Mesothelial cell of epicardium (in vitro differentiated cells): ENCODE results near the gene ZDHHC17. TPM values are rescaled to one million over a fixed set of nuclear protein-coding genes. Genes with fewer than 3 reads are reported as not detected.

Source experiments
- DNase-seq, 2 experiments: peaks; one replicate each; pipeline ENCODE4 v3.0.0; 2021; ENCODE audit warnings: low spot score in 2 of 2; ENCODE audit not compliant: unreplicated experiment in 2 of 2
- H3K27ac Mint-ChIP-seq: 2 replicates; pipeline ENCODE4 v1.8.0; 2021; ENCODE audit warnings: mixed read lengths
- H3K27me3 Mint-ChIP-seq: 2 replicates; pipeline ENCODE4 v1.8.0; 2021; ENCODE audit warnings: low read depth, mixed read lengths
- H3K36me3 Mint-ChIP-seq: 2 replicates; pipeline ENCODE4 v1.8.0; 2021; ENCODE audit warnings: mixed read lengths
- H3K4me1 Mint-ChIP-seq: 2 replicates; pipeline ENCODE4 v1.8.0; 2021; ENCODE audit warnings: mixed read lengths
- H3K4me3 Mint-ChIP-seq: 2 replicates; pipeline ENCODE4 v1.8.0; 2021; ENCODE audit warnings: mild to moderate bottlenecking, moderate library complexity, mixed read lengths
- H3K9me3 Mint-ChIP-seq: 2 replicates; pipeline ENCODE4 v1.8.0; 2021; ENCODE audit warnings: mixed read lengths
- total RNA-seq: library from RNA; stranded (reverse); gene quantifications from 3 replicates; pipeline ENCODE4 v1.2.1, GENCODE V29; 2021
- TF ChIP-seq, protein P1 (sequence below): fragments of 200-600 bp; sonication (generic); IDR thresholded peaks from one replicate; pipeline ENCODE4 v1.5.0; 2021; ENCODE audit warnings: antibody characterized with exemption; ENCODE audit not compliant: unreplicated experiment

ZDHHC17 gene, protein sequence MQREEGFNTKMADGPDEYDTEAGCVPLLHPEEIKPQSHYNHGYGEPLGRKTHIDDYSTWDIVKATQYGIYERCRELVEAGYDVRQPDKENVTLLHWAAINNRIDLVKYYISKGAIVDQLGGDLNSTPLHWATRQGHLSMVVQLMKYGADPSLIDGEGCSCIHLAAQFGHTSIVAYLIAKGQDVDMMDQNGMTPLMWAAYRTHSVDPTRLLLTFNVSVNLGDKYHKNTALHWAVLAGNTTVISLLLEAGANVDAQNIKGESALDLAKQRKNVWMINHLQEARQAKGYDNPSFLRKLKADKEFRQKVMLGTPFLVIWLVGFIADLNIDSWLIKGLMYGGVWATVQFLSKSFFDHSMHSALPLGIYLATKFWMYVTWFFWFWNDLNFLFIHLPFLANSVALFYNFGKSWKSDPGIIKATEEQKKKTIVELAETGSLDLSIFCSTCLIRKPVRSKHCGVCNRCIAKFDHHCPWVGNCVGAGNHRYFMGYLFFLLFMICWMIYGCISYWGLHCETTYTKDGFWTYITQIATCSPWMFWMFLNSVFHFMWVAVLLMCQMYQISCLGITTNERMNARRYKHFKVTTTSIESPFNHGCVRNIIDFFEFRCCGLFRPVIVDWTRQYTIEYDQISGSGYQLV
- 61.7 to 66.4 TPM (median 65.5 TPM) in 3 replicates for total RNA-seq

DNA sequence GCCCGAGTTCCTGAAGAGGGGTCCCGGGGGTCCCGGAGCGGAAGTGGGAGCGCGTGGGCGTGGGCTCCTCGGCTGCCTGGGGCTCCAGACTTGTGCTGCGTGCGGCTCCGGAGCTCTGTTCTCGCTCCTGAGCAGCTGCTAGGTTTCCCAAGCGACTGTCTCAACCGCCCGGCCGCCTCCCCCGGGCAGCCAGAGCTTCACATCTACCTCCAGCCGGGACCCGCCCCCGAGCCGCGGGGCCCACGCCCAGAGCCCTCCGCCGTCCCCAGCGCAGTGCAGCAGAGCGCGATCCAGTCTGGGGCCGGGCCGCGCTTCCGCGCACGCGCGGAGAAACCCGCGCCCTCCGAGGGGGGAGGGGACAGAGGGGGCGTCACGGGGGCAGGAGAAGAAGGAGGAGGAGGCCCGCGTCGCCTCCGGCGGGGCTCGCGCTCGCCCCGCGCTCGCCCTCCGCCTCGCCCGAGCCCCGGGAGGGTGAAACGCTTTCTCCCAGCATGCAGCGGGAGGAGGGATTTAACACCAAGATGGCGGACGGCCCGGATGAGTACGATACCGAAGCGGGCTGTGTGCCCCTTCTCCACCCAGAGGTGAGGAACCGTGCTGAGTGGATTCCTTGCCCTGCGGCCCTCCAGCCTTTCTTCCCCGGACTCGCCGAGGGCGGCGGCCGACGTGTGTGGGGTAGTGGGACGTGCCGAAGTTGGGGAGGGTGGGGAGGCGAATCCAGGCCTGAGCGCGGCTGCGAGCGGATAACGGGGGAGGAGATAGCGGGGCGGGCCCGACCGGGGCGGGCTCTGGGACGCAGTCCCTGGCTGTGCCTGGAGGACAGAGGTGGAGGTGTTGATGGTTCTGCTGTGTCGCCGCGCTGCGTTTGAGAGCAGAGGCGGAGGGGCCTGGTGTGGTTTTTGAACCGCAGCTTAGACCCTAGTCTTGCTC is at the start of gene ZDHHC17:
TSS of gene ZDHHC17 (plus strand) at position 370 of the 930 bp plus-strand sequence. CDS start at position 492, 122 bp downstream.
- DNase-seq: peak; percentile 91 to 97
- peak within 1 kb of the TSS; percentile 95 for H3K4me3 Mint-ChIP-seq
- H3K27me3 Mint-ChIP-seq: no peaks in the 10 kb centered on the region
- TF ChIP-seq, protein P1, sequence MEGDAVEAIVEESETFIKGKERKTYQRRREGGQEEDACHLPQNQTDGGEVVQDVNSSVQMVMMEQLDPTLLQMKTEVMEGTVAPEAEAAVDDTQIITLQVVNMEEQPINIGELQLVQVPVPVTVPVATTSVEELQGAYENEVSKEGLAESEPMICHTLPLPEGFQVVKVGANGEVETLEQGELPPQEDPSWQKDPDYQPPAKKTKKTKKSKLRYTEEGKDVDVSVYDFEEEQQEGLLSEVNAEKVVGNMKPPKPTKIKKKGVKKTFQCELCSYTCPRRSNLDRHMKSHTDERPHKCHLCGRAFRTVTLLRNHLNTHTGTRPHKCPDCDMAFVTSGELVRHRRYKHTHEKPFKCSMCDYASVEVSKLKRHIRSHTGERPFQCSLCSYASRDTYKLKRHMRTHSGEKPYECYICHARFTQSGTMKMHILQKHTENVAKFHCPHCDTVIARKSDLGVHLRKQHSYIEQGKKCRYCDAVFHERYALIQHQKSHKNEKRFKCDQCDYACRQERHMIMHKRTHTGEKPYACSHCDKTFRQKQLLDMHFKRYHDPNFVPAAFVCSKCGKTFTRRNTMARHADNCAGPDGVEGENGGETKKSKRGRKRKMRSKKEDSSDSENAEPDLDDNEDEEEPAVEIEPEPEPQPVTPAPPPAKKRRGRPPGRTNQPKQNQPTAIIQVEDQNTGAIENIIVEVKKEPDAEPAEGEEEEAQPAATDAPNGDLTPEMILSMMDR: no peak
- peak within 1 kb of the TSS; percentile 99 for H3K27ac Mint-ChIP-seq
- peaks cover 25% of the 10 kb centered on the region for H3K4me1 Mint-ChIP-seq
- peaks cover 6% of the 10 kb centered on the region for H3K9me3 Mint-ChIP-seq
- no peaks in the 10 kb centered on the region for H3K36me3 Mint-ChIP-seq

GRCh38 chr12:76714415-76714814 is 49.5 kb upstream of the ZDHHC17 start:
- Mint-ChIP-seq H3K36me3 (no peaks in the 10 kb centered on the region), H3K9me3 (peaks cover 7% of the 10 kb centered on the region), H3K4me1 (peaks cover 28% of the 10 kb centered on the region), H3K27me3 (no peaks in the 10 kb centered on the region), H3K4me3 (no peak overlapping the region), H3K27ac (no peak overlapping the region)
- TF ChIP-seq, protein P1: no peak
- DNase-seq: no peak

- Mint-ChIP-seq H3K4me1 (peaks cover 32% of the 10 kb centered on the region), H3K4me3 (no peak overlapping the region), H3K9me3 (peaks cover 7% of the 10 kb centered on the region), H3K36me3 (no peaks in the 10 kb centered on the region), H3K27ac (no peak overlapping the region), H3K27me3 (no peaks in the 10 kb centered on the region)
- TF ChIP-seq, protein P1: no peak
- no peak for DNase-seq
These were observed 49.1 kb upstream of the ZDHHC17 start for GRCh38 chr12:76714861-76715260.

GRCh38 chr12:76715332-76715731 is 48.6 kb upstream of the ZDHHC17 start:
- no peaks in the 10 kb centered on the region for H3K36me3 Mint-ChIP-seq
- no peak overlapping the region for H3K27ac Mint-ChIP-seq
- H3K4me3 Mint-ChIP-seq: no peak overlapping the region
- DNase-seq: no peak
- peaks cover 36% of the 10 kb centered on the region for H3K4me1 Mint-ChIP-seq
- TF ChIP-seq, protein P1: no peak
- H3K9me3 Mint-ChIP-seq: peaks cover 9% of the 10 kb centered on the region
- H3K27me3 Mint-ChIP-seq: no peaks in the 10 kb centered on the region

DNA sequence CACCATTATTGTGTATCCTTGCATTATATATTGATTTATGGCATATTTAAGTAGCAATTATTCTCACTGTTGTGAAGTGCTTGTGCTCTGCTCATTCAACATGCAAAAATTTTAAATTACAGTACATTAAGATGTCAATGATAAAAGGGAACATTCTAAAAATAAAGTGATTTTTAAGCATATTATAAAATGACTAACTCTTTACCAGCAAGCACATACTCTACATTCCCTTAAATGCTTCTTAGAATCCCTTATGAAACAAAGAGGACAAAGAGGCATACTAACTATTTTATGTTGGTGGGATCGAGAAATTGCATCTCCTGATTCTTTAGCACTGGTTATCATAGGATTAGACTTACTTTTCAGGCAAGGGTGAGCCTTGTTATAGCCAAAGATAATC is 46.6 kb upstream of the ZDHHC17 start:
- Mint-ChIP-seq H3K9me3 (peaks cover 14% of the 10 kb centered on the region), H3K4me3 (no peak overlapping the region), H3K36me3 (no peaks in the 10 kb centered on the region), H3K4me1 (peaks cover 40% of the 10 kb centered on the region), H3K27ac (peak overlapping the region; percentile 8), H3K27me3 (no peaks in the 10 kb centered on the region)
- TF ChIP-seq, protein P1: no peak
- no peak for DNase-seq
